HepG2 (cell line): ENCODE measurements around the gene SEMA4F. TPM values are rescaled to one million over a fixed set of nuclear protein-coding genes. Genes with fewer than 3 reads are reported as not detected.
A peak's percentile ranks its signal among the peaks of the same experiment; 100 is the strongest.

Experiments used
- FOXO1 ChIP-seq: sonication (generic); formaldehyde crosslinking; IDR thresholded peaks from 2 replicates; pipeline ENCODE4 v1.4.0; 2020; ENCODE audit warnings: missing genetic modification reagents
- IKZF4 ChIP-seq: sonication (generic); formaldehyde crosslinking; IDR thresholded peaks from 2 replicates; pipeline ENCODE4 v1.5.1; 2020; ENCODE audit warnings: borderline replicate concordance, mild to moderate bottlenecking, low read depth, missing genetic modification reagents; ENCODE audit errors: not compliant biosample characterization
- KMT2B ChIP-seq: IDR thresholded peaks from 2 replicates; pipeline ENCODE4 v1.6.1; 2016; ENCODE audit warnings: missing genetic modification reagents, missing compliant biosample characterization
- MED1 ChIP-seq: sonication (generic); formaldehyde crosslinking; IDR thresholded peaks from 2 replicates; pipeline ENCODE4 v1.4.0; 2020; ENCODE audit warnings: missing genetic modification reagents
- NR2C2 ChIP-seq: sonication (generic); formaldehyde crosslinking; IDR thresholded peaks from 2 replicates; pipeline ENCODE4 v1.4.0; 2020; ENCODE audit warnings: missing genetic modification reagents, mild to moderate bottlenecking, moderate library complexity, borderline replicate concordance
- ONECUT2 ChIP-seq: sonication (generic); formaldehyde crosslinking; IDR thresholded peaks from 2 replicates; pipeline ENCODE4 v1.4.0; 2020; ENCODE audit warnings: missing genetic modification reagents
- REL ChIP-seq: sonication (generic); formaldehyde crosslinking; conservative IDR thresholded peaks from 2 replicates; pipeline ENCODE4 v1.8.0; 2022; ENCODE audit warnings: mild to moderate bottlenecking, missing genetic modification reagents, moderate library complexity
- TCF7L2 ChIP-seq: IDR thresholded peaks from 2 replicates; pipeline ENCODE4 v1.6.1; 2011; ENCODE audit warnings: mild to moderate bottlenecking, low read depth, low read length, moderate library complexity
- TEF ChIP-seq: sonication (generic); formaldehyde crosslinking; IDR thresholded peaks from 2 replicates; pipeline ENCODE4 v1.5.0; 2020; ENCODE audit warnings: missing genetic modification reagents
- TRIM24 ChIP-seq: sonication (generic); formaldehyde crosslinking; IDR thresholded peaks from 2 replicates; pipeline ENCODE4 v1.8.0; 2022; ENCODE audit warnings: mild to moderate bottlenecking, missing genetic modification reagents
- ZFP37 ChIP-seq: sonication (generic); formaldehyde crosslinking; IDR thresholded peaks from 2 replicates; pipeline ENCODE4 v1.4.0; 2020; ENCODE audit warnings: missing genetic modification reagents, borderline replicate concordance
- ZKSCAN5 ChIP-seq: sonication (generic); formaldehyde crosslinking; IDR thresholded peaks from 2 replicates; pipeline ENCODE4 v1.5.1; 2020; ENCODE audit warnings: mild to moderate bottlenecking, missing genetic modification reagents
- ZNF281 ChIP-seq: sonication (generic); formaldehyde crosslinking; IDR thresholded peaks from 2 replicates; pipeline ENCODE4 v1.4.0; 2020; ENCODE audit warnings: missing genetic modification reagents, borderline replicate concordance
- ZNF513 ChIP-seq: sonication (generic); formaldehyde crosslinking; conservative IDR thresholded peaks from 2 replicates; pipeline ENCODE4 v1.5.0; 2020; ENCODE audit warnings: missing genetic modification reagents
- ZNF552 ChIP-seq: sonication (generic); formaldehyde crosslinking; IDR thresholded peaks from 2 replicates; pipeline ENCODE4 v1.9.0; 2022; ENCODE audit warnings: missing genetic modification reagents, mild to moderate bottlenecking, borderline replicate concordance
- ZNF644 ChIP-seq: IDR thresholded peaks from 2 replicates; pipeline ENCODE4 v1.6.1; 2016; ENCODE audit warnings: low read depth
- ZNF703 ChIP-seq: sonication (generic); formaldehyde crosslinking; IDR thresholded peaks from 2 replicates; pipeline ENCODE4 v1.5.1; 2020; ENCODE audit warnings: missing genetic modification reagents, mild to moderate bottlenecking, moderate library complexity, borderline replicate concordance
- ZSCAN29 ChIP-seq: sonication (generic); formaldehyde crosslinking; conservative IDR thresholded peaks from 2 replicates; pipeline ENCODE4 v1.4.0; 2020; ENCODE audit warnings: mild to moderate bottlenecking, missing genetic modification reagents
- ZSCAN30 ChIP-seq: sonication (generic); formaldehyde crosslinking; IDR thresholded peaks from 2 replicates; pipeline ENCODE4 v1.5.0; 2020; ENCODE audit warnings: mild to moderate bottlenecking, missing genetic modification reagents
- ZSCAN9 ChIP-seq: IDR thresholded peaks from 2 replicates; pipeline ENCODE4 v1.6.1; 2016; ENCODE audit warnings: borderline replicate concordance
- polyA plus RNA-seq, 8 experiments: library from polyadenylated mRNA; depleted of rRNA in 3 of 8; stranded (reverse) in 7 of 8; unstranded in 1 of 8; fragments of >200 nt; fragmentation: Illumina TruSeq in 4 of 8; extraction: Trizol in 4 of 8; gene quantifications; 2 replicates each; pipeline versions ENCODE4 v1.2.1 to v1.2.3, GENCODE V29; 2011 to 2016; ENCODE audit warnings: low read depth in 4 of 8, missing spikeins in 1 of 8, mixed read lengths in 1 of 8; ENCODE audit not compliant: insufficient read depth in 1 of 8
- total RNA-seq, 5 experiments: library from RNA; depleted of rRNA; stranded (reverse); fragments of >200 nt; fragmentation: Illumina TruSeq; extraction: Trizol; gene quantifications; 2 replicates each; pipeline ENCODE4 v1.2.3, GENCODE V29; 2016; ENCODE audit warnings: low read depth in 1 of 5
- TF ChIP-seq, protein P1 (sequence below): sonication (generic); formaldehyde crosslinking; IDR thresholded peaks from 2 replicates; pipeline ENCODE4 v1.8.0; 2022; ENCODE audit warnings: missing genetic modification reagents, mild to moderate bottlenecking, moderate library complexity, borderline replicate concordance

The SEMA4F gene
- total and polyA plus RNA-seq, 2 of the 13 experiments (the other 11 are each of a cell fraction or from before 2014, with no cell fraction given): 7.1 to 10.3 TPM

DNA sequence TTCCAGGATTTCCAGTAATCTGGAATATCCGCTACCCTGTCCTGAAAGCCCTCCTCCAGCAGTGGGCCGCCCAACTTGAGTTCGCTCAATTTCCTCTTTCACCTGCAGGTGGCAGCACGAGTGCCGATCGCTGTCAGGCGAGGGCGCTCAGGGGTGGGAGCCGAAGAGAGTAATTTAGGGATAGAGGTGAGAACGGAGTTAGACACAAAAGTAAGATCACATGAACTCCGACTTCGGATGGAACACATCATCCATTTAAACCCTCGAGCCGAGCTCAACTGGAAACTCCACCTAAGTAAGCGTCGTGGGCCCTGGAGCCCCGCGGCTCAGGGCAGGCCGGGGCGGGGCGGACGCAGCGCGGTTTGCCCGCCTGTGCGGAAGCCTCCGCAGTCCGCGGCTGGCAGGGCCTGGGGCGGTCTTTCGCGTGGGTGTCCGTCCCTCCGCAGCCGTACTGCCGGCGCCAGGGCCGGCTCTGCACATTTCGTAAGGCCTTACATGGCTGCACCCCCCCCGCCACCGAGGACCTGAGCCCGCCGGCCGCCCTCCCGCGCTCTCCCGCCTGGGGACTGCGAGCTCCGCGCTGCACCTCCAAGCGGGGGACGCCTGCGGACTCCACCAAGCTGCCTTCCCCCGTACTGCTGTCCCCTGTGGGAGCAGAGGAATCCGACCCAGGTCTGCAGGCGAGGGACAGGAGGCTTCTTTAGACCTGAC is 61.2 kb downstream of the SEMA4F start (continued):
- TF ChIP-seq, protein P1, sequence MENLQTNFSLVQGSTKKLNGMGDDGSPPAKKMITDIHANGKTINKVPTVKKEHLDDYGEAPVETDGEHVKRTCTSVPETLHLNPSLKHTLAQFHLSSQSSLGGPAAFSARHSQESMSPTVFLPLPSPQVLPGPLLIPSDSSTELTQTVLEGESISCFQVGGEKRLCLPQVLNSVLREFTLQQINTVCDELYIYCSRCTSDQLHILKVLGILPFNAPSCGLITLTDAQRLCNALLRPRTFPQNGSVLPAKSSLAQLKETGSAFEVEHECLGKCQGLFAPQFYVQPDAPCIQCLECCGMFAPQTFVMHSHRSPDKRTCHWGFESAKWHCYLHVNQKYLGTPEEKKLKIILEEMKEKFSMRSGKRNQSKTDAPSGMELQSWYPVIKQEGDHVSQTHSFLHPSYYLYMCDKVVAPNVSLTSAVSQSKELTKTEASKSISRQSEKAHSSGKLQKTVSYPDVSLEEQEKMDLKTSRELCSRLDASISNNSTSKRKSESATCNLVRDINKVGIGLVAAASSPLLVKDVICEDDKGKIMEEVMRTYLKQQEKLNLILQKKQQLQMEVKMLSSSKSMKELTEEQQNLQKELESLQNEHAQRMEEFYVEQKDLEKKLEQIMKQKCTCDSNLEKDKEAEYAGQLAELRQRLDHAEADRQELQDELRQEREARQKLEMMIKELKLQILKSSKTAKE (CRISPR knock-in tag): no peak
- no peak for TF ChIP-seq ZNF703 (CRISPR knock-in tag)
- TF ChIP-seq ZSCAN30: 0 out of 2 replicates have a peak, but pooled peaks have one; percentile 69
- TF ChIP-seq IKZF4 (CRISPR knock-in tag): no peak
- TF ChIP-seq ZKSCAN5 (CRISPR knock-in tag): peak; percentile 47; the same call in 1 of the 2 replicates
- no peak for TF ChIP-seq ZNF513 (CRISPR knock-in tag)
- peak; percentile 76 for TF ChIP-seq ZSCAN29 (CRISPR knock-in tag)
- no peak for TF ChIP-seq TCF7L2
- no peak for TF ChIP-seq ONECUT2 (CRISPR knock-in tag)
- peak; percentile 73 for TF ChIP-seq MED1 (CRISPR knock-in tag)
- TF ChIP-seq ZNF552 (CRISPR knock-in tag): no peak
- no peak for TF ChIP-seq ZNF644 (CRISPR knock-in tag)
- TF ChIP-seq REL (CRISPR knock-in tag): 0 out of 2 replicates have a peak, but pooled peaks have one; percentile 44
- TF ChIP-seq FOXO1 (CRISPR knock-in tag): peak; percentile 8; the same call in 1 of the 2 replicates
- TF ChIP-seq ZFP37 (CRISPR knock-in tag): peak; percentile 35; the same call in 1 of the 2 replicates
- no peak for TF ChIP-seq TRIM24 (CRISPR knock-in tag)
- peak; percentile 81; the same call in 1 of the 2 replicates for TF ChIP-seq ZSCAN9
- no peak; the same call in 1 of the 2 replicates for TF ChIP-seq KMT2B (CRISPR knock-in tag)
- TF ChIP-seq ZNF281 (CRISPR knock-in tag): peak; percentile 25
- TF ChIP-seq NR2C2 (CRISPR knock-in tag): no peak; the same call in 1 of the 2 replicates
- TF ChIP-seq TEF: no peak
